SW480 (cell line): ENCODE measurements around the gene KBTBD13.
"Not testable (repeated sequence)": the region's sequence is repeated elsewhere in the genome, so short reads cannot be mapped to it uniquely, and the experiment has no call there.

Experiments used
- DNase-seq: peaks from one replicate; pipeline ENCODE4 v3.0.0-alpha.2; 2016; ENCODE audit warnings: low spot score

Gene KBTBD13

GRCh38 chr15:65069779-65070546 is 6.6 kb upstream of the KBTBD13 start:
- no peak for DNase-seq

DNA sequence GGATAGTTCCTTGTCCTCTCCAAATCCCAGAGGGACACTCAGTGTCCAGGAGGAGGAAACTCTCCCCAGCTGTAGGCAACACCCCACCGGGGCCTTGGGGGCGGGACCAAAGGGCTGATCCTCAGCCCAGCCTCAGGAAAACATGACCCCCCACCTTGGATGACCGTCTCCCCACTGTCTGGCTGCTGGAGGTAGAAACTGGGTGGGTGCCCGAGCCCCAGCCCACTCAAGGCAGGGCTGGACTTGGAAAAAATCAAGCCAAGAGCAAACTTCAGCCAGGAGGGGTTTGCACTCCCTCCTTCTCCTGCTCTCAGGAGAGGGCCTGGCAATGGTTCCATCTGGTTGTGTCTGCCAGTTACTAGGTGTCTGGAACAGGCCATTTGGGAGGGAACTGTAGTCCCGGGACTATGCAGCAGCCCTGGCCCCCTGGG is 5.2 kb upstream of the KBTBD13 start:
- DNase-seq: no peak

GRCh38 chr15:65072027-65072426 is 4.5 kb upstream of the KBTBD13 start:
- no peak for DNase-seq

DNA sequence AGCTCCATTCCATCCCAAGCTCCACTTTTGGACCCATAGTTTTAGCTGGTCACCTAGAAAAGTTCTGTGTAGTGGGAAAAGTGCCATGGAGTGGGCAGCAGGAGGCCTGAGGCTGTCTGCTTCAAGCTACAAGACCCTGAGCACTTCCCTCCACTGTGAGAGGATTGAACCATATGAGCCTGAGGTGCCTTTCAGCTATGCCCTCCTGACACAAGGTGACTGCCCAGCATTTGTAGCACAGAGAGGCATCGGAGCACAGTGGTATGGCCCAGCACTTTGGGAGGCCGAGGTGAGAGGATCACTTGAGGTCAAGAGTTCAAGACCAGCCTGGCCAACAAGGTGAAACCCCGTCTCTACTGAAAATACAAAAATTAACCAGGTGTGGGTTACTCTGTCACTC is 3.9 kb upstream of the KBTBD13 start:
- DNase-seq: no peak

GRCh38 chr15:65074946-65075345 is 1.6 kb upstream of the KBTBD13 start:
- not testable (repeated sequence) for DNase-seq

DNA sequence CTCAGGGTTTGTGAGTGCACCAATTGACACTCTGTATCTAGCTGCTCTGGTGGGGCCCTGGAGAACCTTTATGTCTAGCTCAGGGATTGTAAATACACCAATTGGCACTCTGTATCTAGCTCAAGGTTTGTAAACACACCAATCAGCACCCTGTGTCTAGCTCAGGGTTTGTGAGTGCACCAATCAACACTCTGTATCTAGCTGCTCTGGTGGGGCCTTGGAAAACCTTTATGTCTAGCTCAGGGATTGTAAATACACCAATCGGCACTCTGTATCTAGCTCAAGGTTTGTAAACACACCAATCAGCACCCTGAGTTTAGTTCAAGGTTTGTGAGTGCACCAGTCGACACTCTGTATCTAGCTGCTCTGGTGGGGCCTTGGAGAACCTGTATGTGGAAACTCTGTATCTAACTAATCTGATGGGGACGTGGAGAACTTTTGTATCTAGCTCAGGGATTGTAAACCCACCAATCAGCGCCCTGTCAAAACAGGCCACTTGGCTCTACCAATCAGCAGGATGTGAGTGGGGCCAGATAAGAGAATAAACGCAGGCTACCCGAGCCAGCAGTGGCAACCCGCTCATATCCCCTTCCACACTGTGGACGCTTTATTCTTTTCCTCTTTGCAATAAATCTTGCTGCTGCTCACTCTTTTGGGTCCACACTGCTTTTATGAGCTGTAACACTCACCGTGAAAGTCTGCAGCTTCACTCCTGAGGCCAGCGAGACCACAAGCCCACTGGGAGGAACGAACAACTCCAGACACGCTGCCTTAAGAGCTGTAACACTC is 745 bp upstream of the KBTBD13 start:
- not testable (repeated sequence) for DNase-seq

GRCh38 chr15:65077291-65077980 is 890 bp downstream of the KBTBD13 start:
- no peak for DNase-seq

DNA sequence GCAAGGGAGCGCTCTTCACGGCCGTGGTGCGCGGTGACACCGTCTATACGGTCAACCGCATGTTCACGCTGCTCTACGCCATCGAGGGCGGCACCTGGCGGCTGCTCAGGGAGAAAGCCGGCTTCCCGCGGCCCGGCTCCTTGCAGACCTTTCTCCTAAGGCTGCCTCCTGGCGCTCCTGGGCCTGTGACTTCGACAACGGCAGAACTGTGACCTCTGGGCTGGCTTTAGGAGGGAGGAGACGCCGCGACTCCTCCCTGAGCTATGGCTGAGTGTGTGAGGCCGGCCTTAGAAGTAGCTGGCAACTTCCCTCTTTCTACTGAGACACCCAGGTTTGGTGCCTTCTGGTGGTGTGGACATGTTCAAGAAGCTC is 1.4 kb downstream of the KBTBD13 start:
- no peak for DNase-seq

GRCh38 chr15:65079580-65079979 is 3.0 kb downstream of the KBTBD13 start:
- DNase-seq: no peak

DNA sequence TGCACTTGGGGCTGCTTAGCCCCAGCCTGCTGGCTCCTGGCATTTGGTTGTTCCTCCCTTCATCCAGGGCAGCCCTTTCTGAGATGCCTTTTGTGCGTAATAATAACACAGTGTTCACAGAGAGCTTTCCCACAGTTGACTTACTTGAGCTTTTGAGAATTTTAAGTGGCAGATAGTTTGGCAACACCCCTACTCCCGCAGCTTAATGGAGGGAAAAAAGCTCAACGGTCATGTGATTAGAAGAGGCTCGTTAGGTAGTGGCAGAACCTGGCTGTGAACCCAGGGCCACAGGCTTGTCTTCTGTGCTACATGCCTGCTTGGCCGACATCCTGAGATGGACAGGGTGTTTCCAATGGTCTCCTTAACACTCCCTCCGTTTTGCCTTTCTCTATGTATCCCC is 4.7 kb downstream of the KBTBD13 start:
- DNase-seq: no peak

DNA sequence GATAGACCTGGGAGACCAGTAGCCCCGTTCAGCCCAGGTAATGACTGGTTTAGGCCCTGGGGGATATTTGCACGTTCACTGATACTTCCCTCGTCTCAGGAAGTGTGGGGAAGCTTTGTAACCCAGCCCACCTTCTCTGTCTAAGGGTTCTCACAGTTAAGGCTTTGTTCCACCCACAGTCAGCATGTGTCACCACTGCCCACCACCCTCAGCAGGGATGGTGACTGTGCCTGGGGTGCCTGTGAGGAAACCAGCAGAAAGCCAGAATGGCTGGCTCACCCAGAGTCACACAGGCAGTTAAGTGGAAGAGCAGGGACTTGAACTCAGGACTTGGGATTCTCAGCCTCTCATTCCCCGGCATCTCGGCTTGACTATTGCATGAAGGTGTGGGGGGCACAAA is 5.2 kb downstream of the KBTBD13 start:
- no peak for DNase-seq

DNA sequence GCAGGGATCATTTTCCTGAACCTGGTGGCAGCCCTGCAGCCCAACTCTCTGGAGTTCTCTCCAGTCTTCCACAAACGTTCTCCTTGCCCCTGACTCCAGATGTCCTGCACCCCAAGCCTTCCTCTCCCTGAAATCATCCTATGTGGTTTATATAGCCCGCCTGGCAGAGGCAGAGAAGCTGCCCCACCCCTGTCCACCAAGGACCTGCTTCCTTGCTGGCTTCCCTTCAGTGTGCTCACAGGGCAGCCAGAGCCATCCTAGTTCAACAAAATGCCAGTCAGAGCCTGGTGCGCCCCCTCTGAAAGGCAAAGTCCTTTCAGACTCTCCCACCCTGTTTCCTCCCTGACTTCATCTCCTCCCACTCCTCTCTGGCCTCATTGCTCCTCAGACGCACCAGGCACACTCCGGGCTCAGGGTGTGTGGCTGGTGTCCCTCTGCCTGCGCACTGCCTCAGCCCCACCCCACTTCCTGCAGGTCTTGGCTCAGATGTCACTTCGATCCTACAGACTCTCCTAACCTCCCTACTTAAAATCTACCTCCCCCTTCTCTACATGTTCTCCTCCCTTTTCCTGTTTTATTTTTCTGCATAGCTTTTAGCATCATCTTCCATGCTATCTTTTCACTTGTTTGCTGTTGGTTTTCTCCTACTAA is 5.9 kb downstream of the KBTBD13 start:
- peak; percentile 43 for DNase-seq

DNA sequence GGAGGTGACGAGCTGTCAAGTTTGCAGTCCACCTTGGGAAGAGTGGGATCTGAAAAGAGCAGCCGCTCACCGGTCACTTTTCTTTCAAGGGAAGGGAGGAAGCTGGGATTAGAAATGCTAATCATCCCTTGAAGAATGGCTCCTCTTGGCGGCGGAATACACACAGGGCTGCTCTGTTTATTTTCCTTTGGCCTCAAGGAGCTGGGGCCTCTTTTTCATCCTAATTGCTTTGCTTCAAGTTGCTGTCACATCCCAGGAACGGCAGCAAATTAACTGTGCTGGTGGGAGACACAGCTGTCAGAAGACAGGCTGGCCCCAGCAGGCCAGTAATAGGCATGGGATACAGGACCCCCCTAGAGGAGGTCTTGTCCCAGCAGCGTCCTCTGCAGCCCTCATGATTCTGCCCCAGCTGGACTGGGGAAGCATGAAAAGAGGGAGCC is 6.7 kb downstream of the KBTBD13 start:
- no peak for DNase-seq

- DNase-seq: no peak
These were observed 8.1 kb downstream of the KBTBD13 start for GRCh38 chr15:65084500-65085206.

DNA sequence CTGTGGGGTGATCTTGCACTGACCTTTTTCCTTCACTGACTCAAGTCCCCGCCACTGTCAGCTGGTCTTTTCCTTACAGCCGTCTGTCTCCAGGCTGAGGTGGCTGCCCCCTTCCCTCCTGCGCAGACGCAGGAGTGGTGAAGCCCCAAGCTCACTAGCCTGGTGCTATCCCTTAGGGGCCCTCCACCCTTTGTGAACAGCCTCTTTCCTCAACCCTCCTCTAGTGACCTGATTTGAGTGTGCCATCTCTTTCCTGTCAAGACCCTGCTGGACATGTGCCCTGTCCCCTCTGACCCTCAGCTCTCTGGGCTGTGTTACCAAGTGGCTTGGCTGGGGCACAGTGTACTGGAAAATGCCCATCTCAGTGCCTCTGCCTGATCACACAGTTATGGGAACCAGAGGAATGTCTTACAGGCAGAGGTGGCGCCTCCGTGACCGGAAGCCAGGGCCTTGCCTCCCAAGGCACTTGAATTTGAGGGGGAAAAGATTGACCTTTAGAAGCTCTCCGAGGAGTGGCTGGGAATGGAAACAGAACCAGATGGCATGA is 8.7 kb downstream of the KBTBD13 start:
- no peak for DNase-seq

DNA sequence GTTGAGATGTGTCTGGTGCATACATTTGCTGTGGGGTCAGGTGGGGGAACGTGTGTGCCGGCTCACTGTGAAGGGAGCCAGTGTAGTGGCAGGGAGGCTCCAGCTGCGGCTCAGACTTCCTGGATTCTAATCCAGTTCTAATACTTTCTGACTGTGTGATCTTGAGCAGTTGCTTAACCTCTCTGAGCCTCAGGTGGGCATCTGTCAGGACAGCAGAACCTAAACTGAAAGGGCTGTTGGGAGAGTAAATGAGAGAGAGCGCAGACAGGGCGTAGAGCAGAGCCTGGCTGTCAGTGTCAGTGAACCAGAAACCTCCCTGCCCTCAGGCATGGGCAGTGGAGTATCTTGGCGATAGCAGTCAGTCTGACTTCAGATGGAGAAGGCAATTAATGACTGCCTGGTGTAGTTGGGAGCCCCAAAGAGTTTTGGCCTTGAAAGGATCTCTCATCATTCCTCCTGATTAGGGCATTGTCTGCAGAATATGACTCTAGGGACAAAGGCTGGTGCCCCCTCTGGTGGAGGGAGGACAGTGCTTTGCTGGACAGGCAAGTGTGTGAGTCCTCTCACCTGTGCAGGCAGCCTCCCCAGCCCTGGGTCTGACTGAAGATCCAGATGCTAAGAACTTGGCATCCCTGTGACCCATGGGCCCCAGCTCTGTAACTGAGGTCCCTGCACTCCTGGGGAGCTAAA is 9.6 kb downstream of the KBTBD13 start:
- DNase-seq: peak; percentile 48

DNA sequence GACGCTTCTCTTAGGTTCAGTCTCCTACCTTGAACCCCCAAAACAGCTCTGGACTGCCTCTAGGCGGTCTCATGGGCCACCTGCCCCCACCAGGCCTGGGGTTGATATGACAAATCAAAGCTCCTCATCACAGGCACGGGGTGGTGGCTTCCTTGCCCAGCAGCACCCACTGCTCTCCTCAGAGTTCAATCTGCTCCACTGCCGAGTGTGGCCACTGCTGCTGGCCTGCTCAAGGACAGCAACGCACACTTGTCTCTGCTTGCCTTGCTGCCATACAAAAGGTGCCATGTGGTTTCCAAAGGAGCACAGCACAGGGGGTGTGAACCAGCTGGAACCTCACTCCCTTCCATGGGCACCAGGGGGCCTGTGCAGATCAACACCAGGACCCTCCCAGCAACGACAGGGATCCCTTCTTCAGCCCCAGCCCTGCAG is 10.2 kb downstream of the KBTBD13 start:
- DNase-seq: no peak

DNA sequence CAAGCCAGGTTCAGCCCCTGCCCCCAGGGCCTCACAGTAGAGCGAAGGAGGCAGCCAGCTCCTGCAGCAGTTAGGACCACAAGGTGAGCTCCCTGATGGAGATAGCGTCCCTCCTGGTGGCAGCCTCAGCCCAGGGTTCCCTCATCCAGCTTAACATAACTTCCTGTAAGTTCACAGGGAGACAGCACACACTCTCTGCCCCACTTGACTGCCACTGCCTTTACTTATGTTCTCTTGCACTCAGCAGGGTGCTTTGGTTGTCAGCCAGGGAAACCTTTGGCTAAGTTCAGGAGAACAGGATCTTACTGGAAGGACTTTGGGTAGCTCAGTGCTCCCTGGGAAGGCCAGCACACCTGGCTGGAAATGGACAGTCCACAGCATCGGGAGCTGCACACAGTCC is 10.9 kb downstream of the KBTBD13 start:
- DNase-seq: no peak

DNA sequence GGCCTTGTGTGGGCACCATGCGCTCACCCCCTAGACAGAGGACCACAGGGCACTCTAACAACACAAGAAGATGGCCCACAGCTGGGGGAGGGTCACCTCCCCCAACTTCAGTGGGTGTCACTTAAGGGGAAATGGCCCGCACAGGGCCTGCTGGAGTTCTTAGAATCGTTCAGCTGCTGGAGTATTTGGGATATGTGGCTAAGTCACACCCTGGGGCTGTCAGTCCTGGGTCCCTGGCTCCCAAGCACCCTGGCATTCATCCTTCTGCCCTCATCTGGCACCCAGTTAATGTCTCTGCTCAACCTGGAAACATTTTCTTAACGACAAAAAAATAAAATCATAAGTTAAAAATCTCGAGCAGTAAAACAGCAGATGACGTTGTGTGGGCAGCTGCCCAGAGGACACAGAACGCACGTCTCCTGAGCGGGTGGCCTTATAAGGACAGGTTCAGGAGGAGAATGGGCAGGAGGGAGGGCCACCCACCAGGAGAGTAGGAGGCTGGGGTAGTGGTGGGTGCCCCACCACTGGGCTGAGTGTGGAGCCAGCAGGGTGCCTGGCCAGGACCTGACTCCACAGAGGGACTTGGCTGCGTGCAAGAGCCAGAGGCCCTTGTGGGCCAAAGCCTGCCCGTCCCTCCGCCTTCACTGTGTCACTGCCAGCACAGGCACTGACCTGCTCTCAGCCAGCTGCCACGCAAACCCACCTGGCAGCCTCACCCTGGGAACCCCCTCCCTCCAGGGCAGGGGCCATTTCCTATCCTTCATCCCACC is 11.5 kb downstream of the KBTBD13 start:
- DNase-seq: no peak

GRCh38 chr15:65088643-65089021 is 12.1 kb downstream of the KBTBD13 start:
- no peak for DNase-seq
